Occipital lobe (tissue), 2 donors: ENCODE results near the gene MYO10. TPM values are rescaled to one million over a fixed set of nuclear protein-coding genes. Genes with fewer than 3 reads are reported as not detected.
"Not testable (repeated sequence)": the region's sequence is repeated elsewhere in the genome, so short reads cannot be mapped to it uniquely, and the experiment has no call there.

Source experiments
- DNase-seq: peaks from one replicate; lab custom pipeline; 2025; lab: John Stamatoyannopoulos, UW
- total RNA-seq: library from RNA; depleted of rRNA; stranded (reverse); fragments of >200 nt; gene quantifications from one replicate; pipeline ENCODE4 v1.2.3, GENCODE V29; 2014

MYO10 gene
- total RNA-seq, 1 donor from 2014 or later = 31.2 TPM

DNA sequence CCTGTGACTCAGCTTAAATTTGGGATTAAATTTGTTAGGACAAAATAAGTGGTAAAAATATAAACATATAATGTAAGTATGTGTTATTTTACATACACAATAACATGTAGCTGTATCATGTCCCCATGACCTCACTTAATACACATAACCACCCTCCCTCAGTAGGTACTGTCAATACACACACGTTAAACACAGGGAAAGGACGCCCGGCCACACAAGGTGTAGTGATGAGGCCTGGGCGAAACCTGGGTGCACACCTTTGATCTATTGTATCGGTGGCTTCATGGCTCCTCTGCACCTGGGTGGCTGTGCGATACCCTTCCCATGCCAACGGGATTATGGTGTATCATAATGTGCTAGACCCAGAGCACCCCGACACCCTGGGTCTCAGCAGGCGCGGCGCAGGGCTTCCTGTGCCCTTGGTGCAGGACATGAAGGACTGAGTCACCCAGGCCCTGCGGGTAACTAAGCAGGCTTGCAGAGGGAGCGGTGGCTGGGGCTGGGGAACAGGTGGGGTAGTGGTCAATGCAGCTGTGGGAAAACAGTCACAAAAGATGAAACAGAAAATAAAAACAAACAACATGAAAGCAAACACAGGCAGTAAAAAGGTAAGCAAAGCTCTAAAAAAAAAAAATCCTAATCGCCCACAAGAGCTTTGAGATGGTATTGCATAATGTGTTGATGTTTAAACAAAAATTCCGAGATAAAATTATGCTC, 191.8 kb downstream of the MYO10 start:
- no peak for DNase-seq

DNA sequence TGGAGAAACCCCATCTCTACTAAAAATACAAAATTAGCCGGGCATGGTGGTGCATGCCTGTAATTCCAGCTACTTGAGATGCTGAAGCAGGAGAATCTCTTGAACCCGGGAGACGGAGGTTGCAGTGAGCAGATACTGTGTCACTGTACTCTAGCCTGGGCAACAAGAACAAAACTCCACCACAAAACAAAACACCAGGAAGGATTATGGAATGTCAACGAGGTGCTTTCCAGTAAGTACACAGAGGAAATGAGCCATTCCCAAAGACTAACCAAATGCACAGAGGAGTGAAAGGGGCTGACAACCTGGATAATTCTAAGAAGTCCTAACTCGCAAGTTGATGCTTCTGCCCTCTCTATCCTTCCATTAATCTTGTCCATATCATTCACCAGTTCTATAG, 193.2 kb downstream of the MYO10 start:
- DNase-seq = no peak

DNA sequence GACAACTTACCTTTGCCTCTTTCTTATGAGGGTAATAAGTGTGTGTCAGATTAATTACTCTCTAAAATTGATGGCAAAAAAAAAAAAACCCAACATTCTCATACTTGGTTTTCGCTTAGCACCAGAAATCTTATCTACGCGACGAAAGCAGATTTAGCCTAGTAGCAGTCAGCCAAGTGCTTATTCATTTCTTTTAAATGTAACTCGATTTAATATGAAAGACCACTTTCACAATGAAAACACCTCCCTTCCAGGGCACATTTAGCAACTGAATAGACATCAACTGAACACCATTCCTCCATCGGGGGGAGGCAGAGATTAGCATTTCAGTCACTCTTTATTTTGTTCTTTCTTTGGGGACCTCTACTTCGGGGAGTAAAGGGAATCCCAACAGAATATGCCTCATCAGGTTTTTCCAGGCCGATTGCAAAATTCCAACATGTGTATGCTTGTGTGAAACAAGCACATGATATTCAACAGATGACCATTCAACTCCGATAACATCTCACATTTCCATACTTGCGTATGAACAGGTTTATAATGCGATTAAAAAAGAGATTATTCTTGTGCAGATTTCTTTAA, 195.2 kb downstream of the MYO10 start:
- DNase-seq = no peak

DNA sequence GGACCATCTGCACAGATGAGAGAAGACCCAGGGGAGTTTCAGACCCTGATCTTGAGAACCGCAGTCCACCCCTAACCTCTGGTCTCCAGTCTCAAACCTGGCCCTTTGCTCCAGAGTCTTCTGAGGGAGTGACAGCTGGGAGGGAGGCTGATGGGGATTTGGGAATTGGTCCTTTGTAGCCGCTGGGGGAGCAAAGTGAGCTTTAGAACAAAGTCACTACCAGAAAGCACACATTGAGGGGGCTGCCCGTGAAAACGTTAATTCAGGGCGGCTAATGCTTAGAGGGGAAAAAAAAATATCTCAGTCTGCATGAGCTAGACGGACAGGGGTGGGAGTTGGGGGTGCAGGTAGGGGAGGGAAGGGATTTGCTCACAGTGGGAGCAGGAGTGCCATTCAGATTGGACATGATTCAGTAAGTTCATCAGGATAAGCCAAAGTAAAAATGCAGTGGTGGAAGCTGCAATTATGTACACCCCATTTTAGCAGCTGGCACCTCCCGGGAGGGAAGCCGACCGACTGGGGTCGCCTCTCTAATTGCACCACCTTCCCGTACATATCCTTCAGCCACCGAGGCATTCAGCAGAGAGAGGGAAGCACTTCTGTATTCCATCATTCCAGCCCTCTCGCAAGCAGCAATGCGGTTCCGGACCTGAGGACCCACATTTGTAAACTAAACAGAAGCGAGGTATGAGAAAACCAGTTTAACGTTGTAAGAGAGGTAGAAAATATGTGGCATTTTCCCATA, 195.8 kb downstream of the MYO10 start:
- DNase-seq = no peak

DNA sequence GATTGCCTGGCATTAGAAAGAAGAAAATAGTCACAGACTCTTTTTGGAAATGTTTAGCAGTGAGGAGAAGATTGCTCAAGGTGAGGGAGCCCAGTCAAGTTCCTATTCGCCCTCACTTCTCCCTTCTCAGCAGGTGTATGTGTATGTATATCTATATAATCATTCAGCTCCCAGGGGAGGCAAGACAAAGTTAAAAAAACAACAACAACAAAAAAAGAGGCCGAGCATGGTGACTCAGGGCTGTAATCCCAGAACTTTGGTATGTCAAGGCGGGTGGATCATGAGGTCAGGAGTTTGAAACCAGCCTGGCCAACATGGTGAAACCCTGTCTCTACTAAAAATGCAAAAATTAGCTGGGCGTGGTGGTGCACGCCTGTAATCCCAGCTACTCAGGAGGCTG, 197.7 kb downstream of the MYO10 start:
- not testable (repeated sequence) for DNase-seq

DNA sequence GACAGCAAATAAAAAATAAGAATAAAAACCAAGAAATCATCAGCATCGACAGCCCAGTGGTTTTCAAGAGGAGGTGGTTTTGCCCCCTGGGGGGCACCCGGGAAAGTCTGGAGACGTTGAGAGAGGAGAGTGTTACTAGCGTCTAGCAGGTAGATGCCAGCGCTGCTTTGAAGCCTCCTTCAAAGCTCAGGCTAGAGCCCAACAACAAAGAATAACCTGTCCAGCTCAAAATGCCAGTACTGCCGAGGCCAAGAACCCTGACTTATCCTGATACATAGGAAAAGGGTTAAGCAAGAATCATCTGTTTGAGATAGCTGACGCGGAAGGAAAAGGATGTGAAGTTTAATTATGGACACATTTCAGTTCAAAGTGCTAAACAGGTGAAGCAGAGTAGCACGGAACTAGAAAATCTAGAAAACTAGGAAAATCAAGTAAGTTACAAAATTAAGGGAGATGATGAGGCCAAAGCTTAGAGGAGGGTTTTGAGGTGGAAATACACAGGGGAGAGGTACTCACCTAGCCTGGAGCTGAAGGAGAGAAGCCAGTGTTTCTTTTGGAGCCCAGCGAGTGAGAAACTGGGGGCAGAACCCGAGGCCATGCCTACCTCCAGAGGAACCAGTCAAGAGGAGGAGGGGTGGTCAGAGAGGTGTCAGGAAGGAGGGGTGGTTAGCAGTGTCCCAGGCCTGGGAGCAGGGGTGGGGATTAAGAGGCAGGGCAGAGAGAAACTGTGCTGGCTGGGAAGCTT, 198.3 kb downstream of the MYO10 start:
- no peak for DNase-seq

DNA sequence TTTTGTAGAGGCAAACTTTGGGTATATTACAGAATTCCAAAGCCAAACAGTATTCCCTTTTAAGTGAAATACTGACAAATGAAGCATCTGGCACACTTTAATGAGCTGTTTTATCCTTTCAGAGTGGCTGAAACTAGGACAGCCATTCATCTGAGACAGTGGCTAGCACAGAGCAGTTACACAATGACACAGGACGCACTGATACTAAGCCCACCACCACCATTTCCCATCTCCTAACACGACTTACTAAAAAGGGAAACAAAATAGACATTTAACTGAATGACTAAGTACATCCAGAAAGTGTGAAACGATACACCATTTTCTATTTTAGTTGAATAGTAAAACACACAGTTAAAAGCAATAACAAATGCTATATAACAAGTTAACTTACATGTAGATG, 198.9 kb downstream of the MYO10 start:
- no peak for DNase-seq

DNA sequence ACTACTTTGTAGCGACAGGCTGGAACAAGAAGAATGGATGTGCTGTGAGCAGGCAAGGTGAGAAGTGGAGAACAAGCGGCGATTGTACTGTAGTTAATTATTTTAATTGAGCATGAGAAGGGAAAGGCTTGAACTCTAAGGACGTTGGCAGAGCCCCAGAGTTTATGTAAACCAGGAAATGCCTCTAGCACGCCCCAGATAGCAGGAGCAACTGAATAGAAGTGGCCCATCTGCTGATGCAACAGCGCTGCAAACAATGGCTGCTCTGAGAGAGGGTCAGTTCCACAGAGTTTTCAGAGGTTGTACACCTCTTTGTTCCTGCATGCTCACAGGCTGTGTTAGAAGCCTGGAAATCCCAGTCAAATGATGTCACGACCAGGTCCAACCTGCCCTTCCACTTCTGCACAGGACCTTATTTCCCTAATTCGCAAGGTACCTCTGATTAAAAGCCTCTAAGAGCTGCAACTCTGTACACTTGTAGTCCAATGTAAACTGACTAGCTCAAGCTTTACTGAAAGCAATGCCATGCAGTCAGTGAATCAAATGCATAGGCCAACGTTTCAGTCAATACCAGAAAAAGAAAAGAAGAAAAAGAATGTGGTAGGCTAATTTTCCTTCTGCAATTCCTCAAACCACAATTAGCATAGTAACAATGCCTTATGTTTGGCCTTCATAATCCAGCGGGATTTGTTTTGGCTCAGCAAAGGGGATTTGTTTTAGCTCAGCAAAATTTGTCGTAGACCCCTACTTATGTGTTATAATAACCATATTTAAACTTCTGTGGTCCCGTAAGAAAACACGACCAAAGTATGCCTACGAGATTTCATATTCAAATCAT, 199.7 kb downstream of the MYO10 start:
- no peak for DNase-seq

DNA sequence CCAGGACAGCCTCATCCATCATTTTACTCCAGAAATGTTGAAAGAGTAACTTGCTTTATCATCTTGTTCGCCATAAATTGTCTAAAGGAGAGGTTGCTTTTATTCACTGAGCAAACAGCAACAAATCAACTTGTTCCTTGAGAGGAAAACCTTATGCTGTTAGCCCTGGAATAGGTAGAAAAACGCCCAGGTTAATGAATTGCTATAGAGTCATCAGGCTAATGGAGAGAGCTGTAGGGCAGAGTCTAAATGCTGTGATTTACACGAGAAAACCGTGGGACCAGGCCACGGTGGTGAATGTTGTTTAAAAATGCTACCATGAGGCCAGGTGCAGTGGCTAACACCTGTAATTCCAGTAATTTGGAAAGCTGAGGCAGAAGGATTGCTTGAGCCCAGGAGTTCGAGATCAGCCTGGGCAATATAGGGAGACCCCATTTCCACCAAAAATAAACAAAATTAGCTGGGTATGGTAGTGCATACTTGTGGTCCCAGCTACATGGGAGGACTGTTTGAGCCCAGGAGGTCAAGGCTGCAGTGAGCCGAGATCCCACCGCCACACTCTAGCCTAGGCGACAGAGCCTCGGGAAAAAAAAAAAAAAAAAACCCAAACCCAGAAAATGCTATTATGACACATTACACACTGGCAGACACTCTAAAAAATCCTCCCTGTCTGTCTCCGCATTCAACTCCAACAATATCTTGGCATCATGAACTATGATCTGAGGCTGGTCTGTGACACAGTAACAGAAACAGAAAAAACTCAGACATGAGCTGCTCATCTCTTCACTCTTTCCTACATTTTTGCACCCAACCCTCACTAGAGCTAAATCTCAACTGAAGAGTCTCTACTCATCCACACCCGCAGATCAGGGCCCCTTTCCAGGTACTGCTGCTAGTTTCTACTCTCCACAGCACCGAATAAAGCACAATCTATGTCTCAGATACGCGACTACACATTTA, 200.7 kb downstream of the MYO10 start:
- no peak for DNase-seq

DNA sequence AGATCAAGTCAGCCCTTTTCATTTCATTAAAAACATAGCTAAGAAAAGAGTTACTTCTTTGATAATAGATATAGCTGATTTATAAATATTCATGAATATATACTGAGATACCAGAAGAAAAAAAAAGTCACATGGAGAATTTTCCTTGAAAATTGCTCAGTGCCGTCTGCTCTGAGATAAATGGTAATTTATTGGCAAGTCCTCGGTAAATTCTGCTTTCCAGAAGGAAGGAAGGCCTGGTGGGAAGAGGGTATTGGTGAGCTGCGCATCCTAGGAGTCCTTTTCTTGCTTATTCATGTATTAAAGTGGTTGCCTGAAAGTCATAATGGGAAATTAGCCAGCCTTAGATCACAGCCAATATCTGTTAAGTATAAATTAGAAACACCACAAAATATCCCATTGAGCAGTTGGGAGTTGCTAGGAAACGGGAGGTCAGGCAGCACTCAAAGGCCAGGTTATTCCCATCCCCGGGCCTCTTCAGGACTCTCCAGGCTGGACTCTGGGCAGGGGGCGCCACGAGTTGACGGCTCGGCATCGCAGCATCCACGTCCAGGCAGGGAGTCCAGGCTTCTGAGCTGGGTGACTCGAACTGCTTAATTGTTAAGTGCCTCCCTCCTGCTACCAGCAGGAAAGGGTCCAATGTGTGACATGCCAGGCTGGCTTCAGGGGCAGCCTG, 202.6 kb downstream of the MYO10 start:
- DNase-seq = no peak

DNA sequence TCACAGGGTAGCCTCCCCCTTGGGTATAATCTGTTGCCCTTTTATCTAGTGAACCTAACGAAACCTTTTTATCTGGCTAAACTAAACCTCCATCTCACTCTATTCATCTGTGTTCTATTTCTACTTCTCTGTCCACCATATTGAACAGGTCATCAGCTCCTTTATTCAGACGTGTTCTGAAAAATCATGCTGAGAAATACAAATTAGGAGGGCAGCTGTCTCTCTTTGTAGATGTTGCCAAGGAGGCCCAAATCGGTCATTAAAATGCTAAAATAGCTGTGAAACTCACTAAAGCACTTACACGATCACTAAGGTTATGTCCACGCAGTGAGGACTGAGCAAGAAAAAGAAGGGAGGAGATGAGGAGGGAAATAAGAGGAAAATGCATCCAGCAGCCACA, 203.7 kb downstream of the MYO10 start:
- DNase-seq = no peak

DNA sequence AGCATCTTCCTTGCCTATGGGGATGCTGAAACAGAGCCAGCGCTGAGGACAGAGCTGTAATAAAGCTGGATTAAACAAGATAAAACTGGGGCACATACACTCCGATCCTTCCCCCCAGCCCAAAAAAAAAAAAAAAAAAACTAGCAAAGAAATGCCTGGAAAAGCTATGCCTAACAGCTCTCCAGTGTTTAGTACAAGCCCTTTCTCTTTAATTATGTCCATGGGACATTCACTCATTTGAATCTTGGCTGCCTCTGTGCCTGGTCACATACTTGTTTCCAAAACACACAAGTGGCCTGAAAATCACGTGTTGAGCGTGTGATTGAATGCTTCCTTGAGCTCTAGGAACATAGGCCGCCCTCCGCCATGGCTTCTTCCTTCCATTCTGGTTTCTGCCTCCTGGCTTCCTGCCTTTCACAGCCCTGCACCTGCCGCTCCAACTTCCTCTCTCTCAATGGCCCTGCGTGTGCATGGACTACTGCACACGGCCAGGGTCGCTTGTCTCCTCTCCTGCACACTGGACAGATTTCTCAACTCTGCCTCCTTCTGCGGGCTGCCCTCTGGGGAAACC, 208.2 kb downstream of the MYO10 start:
- DNase-seq = no peak

DNA sequence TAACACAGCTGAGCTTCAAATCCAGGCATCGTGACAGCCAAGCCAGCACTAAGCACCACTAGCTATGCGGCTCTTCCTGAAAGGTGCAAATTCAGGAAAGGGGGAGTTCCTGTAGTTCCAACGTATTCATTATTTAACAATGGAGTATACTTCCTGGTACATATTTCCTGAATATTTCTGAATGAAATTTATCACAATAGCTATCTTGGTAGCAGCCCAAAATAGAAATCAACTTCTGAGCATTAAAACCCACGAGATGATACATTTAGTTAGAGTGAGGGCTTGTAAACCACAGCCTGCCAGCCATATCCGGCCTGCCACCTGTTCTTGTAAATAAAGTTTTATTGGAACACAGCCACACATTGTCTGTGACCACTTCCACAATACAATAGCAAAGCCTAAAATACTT, 209.5 kb downstream of the MYO10 start:
- DNase-seq = no peak

DNA sequence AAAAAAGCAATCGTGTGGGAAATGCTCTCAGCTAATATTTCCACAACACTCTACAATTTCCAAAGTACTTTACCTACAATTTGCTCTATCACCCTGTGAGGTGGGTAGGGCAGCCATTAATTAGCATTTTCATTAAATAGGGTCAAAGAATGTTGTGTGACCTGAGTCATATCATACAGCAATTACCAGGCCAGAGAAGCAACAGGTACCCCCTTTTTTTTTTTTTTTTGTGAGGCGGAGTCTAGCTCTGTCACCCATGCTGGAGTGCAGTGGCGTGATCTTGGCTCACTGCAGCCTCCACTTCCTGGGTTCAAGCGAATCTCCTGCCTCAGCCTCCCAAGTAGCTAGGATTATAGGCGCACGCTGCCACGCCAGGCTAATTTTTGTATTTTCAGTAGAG, 210.5 kb downstream of the MYO10 start:
- no peak for DNase-seq

DNA sequence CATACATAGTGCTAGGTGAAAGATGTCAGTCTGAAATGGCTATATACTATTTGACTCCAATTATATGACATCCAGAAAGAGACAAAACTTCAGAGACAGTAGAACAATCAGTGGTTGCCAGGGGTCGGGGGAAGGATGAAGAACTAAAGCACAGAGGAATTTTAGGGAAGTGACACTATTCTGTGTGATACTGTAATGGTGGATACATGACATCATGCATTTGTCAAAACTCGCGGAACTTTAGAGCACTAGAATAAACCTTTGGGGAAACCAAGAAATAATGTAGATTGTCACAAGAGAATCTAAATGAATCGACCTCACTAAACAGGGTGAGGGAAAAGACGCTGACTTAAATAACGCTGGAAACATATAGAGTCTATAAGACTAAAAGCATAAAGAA, 212.3 kb downstream of the MYO10 start:
- no peak for DNase-seq

DNA sequence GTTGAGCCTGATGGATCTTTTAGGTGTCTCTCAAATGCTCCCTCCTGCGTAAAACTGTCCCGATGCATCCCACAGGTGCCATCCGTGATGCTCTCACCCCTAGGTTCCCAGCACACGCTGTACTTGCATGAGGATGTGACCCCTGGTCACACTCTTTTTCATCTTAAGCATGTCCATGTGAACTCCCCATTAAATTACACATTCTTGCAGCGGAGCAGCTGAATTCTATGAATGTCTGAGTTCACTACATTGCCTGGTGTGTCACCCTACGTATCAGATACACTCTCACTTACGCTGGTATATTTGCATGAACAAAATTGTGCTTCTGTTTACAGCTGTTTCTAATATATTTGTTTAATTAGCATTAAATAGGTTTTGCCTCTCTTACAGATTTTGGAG, 214.0 kb downstream of the MYO10 start:
- DNase-seq = no peak

DNA sequence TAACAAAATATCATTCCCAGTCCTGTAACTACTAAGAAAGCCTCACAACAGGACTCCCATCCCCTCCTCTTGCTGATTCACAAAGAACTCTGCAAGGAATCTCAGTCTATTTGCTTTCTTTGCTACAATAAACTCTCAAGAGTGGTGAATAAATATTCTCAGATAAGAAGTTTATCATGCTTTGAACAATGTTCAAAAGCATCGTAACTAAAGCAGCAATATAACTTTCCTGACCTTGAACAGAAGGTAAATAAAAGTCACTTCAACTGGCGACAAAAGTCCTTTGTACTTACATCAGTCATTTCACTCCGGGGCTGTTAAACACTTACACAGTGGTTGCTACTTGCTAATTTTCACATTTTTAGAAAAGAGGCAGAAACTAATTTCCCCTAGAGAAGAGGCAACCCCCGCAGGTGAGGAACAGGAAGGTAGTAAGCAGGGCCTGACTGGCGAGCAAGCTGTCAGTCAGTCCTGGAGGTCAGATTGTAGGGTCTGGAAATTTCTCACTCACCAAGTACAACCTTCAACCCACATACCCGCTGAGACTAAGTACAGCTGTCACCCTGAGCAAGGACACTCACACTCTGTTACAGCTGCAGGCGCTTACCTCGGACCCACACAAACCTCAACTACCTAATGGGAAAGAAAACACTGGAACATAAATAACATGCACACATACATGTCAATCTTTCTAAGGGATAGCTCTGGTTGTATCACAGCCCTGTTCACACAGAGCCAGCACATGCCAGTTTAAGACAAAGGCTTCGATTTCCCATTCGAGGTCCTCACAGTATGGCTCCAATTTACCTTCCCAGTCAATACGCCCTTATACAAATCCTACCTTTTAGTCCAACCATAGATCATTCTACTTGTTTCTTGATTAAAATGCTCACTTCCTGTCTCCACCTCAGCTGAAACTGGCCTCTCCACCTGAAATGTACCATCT, 214.7 kb downstream of the MYO10 start:
- DNase-seq = no peak

DNA sequence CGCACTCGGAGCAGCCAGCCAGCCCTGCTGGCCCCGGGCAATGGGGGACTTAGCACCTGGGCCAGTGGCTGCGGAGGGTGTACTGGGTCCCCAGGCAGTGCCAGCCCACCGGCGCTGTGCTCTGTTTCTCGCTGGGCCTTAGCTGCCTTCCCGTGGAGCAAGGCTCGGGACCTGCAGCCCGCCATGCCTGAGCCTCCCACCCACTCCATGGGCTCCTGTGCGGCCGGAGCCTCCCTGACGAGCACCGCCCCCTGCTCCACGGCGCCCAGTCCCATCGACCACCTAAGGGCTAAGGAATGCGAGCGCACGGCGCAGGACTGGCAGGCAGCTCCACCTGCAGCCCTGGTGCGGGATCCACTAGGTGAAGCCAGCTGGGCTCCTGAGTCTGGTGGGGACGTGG, 218.1 kb downstream of the MYO10 start:
- not testable (repeated sequence) for DNase-seq
